Anterior cingulate cortex (tissue), 58 donors: Measurements from ENCODE around the gene COL6A1.

Source experiments
- DNase-seq, 58 donors: peaks; one replicate each; lab custom pipeline; 2025; lab: John Stamatoyannopoulos, UW

COL6A1 gene

GRCh38 chr21:45991606-45992300, 10.2 kb downstream of the COL6A1 start:
- DNase-seq, result no peak

GRCh38 chr21:45992301-45993209, 11.0 kb downstream of the COL6A1 start:
- DNase-seq, result no peak

GRCh38 chr21:45993210-45994085, 11.9 kb downstream of the COL6A1 start:
- no peak for DNase-seq

- DNase-seq, result no peak
Measured at GRCh38 chr21:45994086-45994661, 12.6 kb downstream of the COL6A1 start.

- no peak for DNase-seq
Measured at GRCh38 chr21:45994759-45995685, 13.5 kb downstream of the COL6A1 start.

- no peak for DNase-seq
Measured at GRCh38 chr21:45995686-45996179, 14.2 kb downstream of the COL6A1 start.

GRCh38 chr21:45996311-45997204, 15.0 kb downstream of the COL6A1 start:
- no peak for DNase-seq

- no peak for DNase-seq
Measured at GRCh38 chr21:45997205-45997494, 15.6 kb downstream of the COL6A1 start.

GRCh38 chr21:45997495-45998275, 16.1 kb downstream of the COL6A1 start:
- DNase-seq, result no peak

- no peak for DNase-seq
Measured at GRCh38 chr21:45998276-45998701, 16.7 kb downstream of the COL6A1 start.

- no peak for DNase-seq
Measured at GRCh38 chr21:45998871-45999580, 17.5 kb downstream of the COL6A1 start.

- DNase-seq, result no peak
Measured at GRCh38 chr21:45999581-46000181, 18.1 kb downstream of the COL6A1 start.

- DNase-seq, result no peak
Measured at GRCh38 chr21:46000182-46000730, 18.7 kb downstream of the COL6A1 start.

GRCh38 chr21:46000731-46001641, 19.4 kb downstream of the COL6A1 start:
- DNase-seq, result no peak
